Breast epithelium (tissue), 4 donors: ENCODE data around the gene CDKN2D. TPM values are rescaled to one million over a fixed set of nuclear protein-coding genes. Genes with fewer than 3 reads are reported as not detected.

ENCODE experiments used
- DNase-seq, 2 donors: peaks; one replicate each; pipeline ENCODE4 v3.0.0-alpha.2; 2019; ENCODE audit warnings: low spot score in 2 of 2
- H3K27ac ChIP-seq, 2 donors: fragments of 200-600 bp; sonication (generic) in 1 of 2; one replicate each; pipeline ENCODE4 v1.5.1; 2016 to 2019; ENCODE audit warnings: mild to moderate bottlenecking in 1 of 2
- H3K27me3 ChIP-seq, 2 donors: fragments of 200-600 bp; sonication (generic) in 1 of 2; one replicate each; pipeline versions ENCODE4 v1.5.1 to v1.6.0; 2017 to 2019; ENCODE audit warnings: control low read depth in 1 of 2, mild to moderate bottlenecking in 1 of 2
- H3K36me3 ChIP-seq: fragments of 200-600 bp; one replicate; pipeline ENCODE4 v1.5.1; 2019
- H3K4me1 ChIP-seq, 2 donors: fragments of 200-600 bp; sonication (generic); one replicate each; pipeline ENCODE4 v1.5.1; 2016 to 2019; ENCODE audit warnings: control low read depth in 1 of 2
- H3K4me3 ChIP-seq, 3 donors: fragments of 200-600 bp; sonication (generic); 1 replicate in 2 of 3; 2 replicates in 1 of 3; pipeline ENCODE4 v1.5.1; 2016 to 2019; ENCODE audit warnings: mild to moderate bottlenecking in 3 of 3, moderate library complexity in 2 of 3
- H3K9me3 ChIP-seq, 2 donors: fragments of 200-600 bp; sonication (generic) in 1 of 2; one replicate each; pipeline ENCODE4 v1.5.1; 2016 to 2019; ENCODE audit warnings: control low read depth in 1 of 2
- POLR2A ChIP-seq: fragments of 450-650 bp; IDR thresholded peaks from one replicate; pipeline ENCODE4 v1.6.1; 2016; ENCODE audit warnings: antibody characterized with exemption, mild to moderate bottlenecking, moderate library complexity
- POLR2AphosphoS5 ChIP-seq, 3 donors: sonication (generic); formaldehyde crosslinking; IDR thresholded peaks; one replicate each; pipeline ENCODE4 v1.6.1; 2017; ENCODE audit warnings: antibody characterized with exemption in 3 of 3
- intact Hi-C: fragments of 100-400 bp; cut with DNase I; formaldehyde crosslinking; loops from one replicate; pipeline ENCODE4 v1.15.1; 2023; ENCODE audit warnings: low total_unique reads
- total RNA-seq, 3 donors: library from RNA; depleted of rRNA; stranded (reverse); fragments of >200 nt; gene quantifications; one replicate each; pipeline ENCODE4 v1.1.0, GENCODE V29; 2016
- TF ChIP-seq, protein P1 (sequence below), 3 donors: fragments of 450-650 bp; IDR thresholded peaks; one replicate each; pipeline ENCODE4 v1.5.1; 2016 to 2017; ENCODE audit warnings: antibody characterized with exemption in 3 of 3, mild to moderate bottlenecking in 3 of 3, moderate library complexity in 3 of 3

CDKN2D gene
- 1 to 10 TPM; 5.3 to 9.4 (median 8.8) TPM for total RNA-seq

DNA sequence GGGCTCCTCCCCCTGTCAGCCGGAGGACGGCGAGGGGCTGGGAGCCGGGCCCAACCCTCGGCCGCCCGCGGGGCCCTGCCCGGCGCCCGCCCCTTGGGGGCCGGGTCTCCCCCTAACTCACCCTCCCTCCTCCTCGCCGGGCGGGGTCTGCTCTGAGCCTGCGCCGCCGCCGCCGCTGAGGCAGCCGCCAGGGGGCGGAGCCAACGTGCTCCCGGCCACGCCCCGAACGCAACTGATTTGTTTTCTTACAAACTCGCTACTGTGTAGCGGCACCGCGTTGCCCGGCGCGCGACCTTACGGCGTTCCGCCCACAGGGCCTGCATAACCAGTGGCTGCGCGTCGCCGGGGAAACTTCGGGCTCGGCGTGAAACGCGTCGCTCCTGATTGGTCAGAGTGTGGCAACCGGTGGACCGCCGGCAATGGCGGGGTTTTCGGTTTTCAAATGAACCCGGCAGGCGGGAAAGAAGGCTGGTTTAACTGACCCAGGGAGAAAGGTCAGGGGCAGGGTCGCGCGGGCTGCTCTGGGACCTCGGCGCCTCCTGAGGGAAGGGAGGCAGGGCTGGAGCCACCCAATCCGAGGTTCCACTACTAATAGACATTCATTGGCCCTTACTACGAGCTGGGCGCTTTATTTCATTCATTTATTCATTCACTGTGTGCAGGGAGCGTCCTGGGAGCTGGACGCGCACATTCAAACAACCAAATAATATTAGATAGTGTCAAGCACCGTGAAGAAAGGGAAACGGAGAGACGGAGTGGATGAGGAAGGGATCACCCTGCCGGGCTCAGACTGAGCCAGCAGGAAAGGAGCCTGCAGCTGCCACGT lies at the start of gene CDKN2D:
TSS of gene CDKN2D (minus strand) at position 154 of the 826 bp plus-strand sequence. CDS start 326 bp downstream, outside the sequence.
- DNase-seq, result peak; percentile 99 to 100
- intact Hi-C loops, result no loop called here
- Histone ChIP-seq H3K27me3 (no peaks in the 10 kb centered on the region), H3K27ac (peak within 1 kb of the TSS; percentile 77 to 88), H3K36me3 (no peaks in the 10 kb centered on the region), H3K9me3 (no peaks in the 10 kb centered on the region), H3K4me1 (peaks cover 0 to 12% of the 10 kb centered on the region in 2 donors), H3K4me3 (peak within 1 kb of the TSS; percentile 78 to 98 (median 87))
- TF ChIP-seq POLR2A, result no peak
- TF ChIP-seq, protein P1, sequence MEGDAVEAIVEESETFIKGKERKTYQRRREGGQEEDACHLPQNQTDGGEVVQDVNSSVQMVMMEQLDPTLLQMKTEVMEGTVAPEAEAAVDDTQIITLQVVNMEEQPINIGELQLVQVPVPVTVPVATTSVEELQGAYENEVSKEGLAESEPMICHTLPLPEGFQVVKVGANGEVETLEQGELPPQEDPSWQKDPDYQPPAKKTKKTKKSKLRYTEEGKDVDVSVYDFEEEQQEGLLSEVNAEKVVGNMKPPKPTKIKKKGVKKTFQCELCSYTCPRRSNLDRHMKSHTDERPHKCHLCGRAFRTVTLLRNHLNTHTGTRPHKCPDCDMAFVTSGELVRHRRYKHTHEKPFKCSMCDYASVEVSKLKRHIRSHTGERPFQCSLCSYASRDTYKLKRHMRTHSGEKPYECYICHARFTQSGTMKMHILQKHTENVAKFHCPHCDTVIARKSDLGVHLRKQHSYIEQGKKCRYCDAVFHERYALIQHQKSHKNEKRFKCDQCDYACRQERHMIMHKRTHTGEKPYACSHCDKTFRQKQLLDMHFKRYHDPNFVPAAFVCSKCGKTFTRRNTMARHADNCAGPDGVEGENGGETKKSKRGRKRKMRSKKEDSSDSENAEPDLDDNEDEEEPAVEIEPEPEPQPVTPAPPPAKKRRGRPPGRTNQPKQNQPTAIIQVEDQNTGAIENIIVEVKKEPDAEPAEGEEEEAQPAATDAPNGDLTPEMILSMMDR (IDR thresholded peaks at IDR 0.05), result peak; percentile 36 to 76 (median 39)
- peak in 2 of 3 donors; percentile 77 to 88 for TF ChIP-seq POLR2AphosphoS5 (IDR thresholded peaks at IDR 0.05)

DNA sequence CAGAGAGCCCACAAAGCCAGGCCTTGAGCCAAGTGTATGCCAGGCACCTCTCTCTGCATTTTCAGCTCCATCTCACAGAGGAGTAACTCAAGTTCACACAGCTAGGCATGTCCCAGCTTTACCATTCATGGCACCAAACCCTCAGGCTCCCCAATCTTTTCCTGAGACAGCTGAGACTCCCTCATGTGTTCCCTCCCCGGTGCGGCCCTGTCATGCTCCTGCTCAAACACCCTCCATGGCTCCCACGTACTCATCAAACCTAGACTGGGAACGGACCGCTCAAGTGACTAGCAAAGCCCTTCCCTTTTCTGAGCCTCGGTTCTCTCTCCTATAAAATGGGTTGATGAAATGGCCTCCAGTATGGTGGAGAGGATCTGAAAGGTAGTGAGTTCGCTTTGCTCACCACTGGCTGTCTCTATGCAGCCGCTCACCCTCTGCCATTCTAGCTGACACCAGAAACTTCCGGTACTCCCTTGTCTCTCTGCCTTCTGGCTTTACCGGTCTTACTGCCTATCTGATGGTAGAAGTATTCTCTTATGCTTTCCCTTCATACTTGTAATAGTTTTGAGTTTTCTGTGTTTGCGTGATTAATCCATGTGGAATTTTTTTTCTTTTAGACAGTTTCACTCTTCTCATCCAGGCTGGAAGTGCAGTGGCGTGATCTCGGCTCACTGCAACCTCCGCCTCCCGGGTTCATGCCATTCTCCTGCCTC lies 48.8 kb upstream of the CDKN2D start:
- TF ChIP-seq POLR2AphosphoS5 (IDR thresholded peaks at IDR 0.05) (peak in 2 of 3 donors; percentile 19 to 64), POLR2A (no peak)
- TF ChIP-seq, protein P1 (IDR thresholded peaks at IDR 0.05), result no peak
- Histone ChIP-seq H3K36me3 (no peaks in the 10 kb centered on the region), H3K4me3 (peak overlapping the region in 2 of 3 donors; percentile 3 to 32), H3K9me3 (no peaks in the 10 kb centered on the region), H3K27me3 (no peaks in the 10 kb centered on the region), H3K4me1 (peaks cover 0 to 9% of the 10 kb centered on the region in 2 donors), H3K27ac (peak overlapping the region; percentile 59 to 77)
- peak in 1 of 2 donors; percentile 57 for DNase-seq
- intact Hi-C loops, result no loop called here

DNA sequence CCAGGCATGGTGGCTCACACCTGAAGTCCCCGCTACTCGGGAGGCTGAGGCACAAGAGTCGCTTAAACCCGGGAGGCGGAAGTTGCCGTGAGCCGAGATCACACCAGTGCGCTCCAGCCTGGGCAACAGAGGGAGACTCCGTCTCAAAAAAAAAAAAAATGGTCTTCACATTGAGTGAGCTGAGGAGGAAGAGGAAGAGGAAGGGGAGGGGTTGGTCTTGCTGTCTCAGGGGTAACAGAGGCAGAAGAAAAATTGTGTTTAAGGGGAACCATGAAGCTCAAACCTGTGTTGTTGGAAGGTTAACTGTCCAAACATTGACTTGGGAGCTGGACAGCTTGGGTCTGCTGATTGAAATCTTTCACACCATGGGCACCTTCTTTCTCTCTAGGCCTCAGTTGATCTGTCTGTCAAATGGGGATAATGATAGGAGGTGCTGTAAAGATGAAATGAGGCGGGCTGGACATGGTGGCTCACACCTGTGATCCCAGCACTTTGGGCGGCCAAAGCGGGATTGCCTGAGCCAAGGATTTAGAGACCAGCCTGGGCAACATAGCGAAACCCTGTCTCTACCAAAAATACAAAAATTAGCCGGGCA lies 46.7 kb upstream of the CDKN2D start:
- TF ChIP-seq POLR2AphosphoS5 (IDR thresholded peaks at IDR 0.05) (no peak), POLR2A (no peak)
- TF ChIP-seq, protein P1 (IDR thresholded peaks at IDR 0.05), result no peak
- Histone ChIP-seq H3K36me3 (no peaks in the 10 kb centered on the region), H3K27me3 (no peaks in the 10 kb centered on the region), H3K4me1 (peaks cover 0 to 16% of the 10 kb centered on the region in 2 donors), H3K27ac (no peak overlapping the region), H3K9me3 (no peaks in the 10 kb centered on the region), H3K4me3 (no peak overlapping the region)
- DNase-seq, result no peak
- intact Hi-C loops, result no loop called here

DNA sequence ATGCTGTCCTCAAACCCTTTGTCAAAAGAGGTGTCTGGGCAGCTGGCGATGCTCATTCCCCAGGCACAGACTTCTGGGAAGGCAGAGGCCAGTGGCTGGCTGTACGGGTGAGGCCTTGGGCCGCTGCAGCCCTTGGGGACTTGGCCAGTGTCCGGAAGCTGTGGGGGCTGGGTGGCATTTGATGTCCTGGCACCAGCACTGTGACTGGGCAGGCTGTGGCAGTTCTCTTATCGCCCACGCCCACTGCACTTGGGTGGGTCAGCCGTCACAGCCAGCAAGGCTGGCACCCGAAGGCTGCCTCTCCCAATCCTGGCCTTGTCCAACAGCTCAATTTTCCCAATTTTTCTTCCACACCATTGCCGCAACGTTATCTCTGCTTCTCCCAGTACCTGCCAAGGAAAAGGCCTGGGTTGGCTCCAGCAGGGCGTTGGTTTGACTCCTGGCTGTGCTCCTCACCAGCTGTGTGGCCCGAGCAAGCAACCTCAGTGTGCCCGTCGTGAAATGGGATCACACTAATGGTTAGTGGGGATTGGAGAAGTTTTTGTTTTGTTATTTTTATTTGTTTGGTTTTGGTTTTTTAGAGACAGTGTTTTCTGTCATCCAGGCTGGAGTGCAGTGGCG lies 43.8 kb upstream of the CDKN2D start:
- Histone ChIP-seq H3K36me3 (no peaks in the 10 kb centered on the region), H3K4me3 (peak overlapping the region in 1 of 3 donors; percentile 19), H3K9me3 (no peaks in the 10 kb centered on the region), H3K4me1 (peaks cover 0 to 16% of the 10 kb centered on the region in 2 donors), H3K27ac (peak overlapping the region; percentile 66 to 68), H3K27me3 (no peaks in the 10 kb centered on the region)
- intact Hi-C loops, result no loop called here
- TF ChIP-seq POLR2AphosphoS5 (IDR thresholded peaks at IDR 0.05), result peak in 1 of 3 donors; percentile 7
- TF ChIP-seq POLR2A, result no peak
- DNase-seq, result no peak

DNA sequence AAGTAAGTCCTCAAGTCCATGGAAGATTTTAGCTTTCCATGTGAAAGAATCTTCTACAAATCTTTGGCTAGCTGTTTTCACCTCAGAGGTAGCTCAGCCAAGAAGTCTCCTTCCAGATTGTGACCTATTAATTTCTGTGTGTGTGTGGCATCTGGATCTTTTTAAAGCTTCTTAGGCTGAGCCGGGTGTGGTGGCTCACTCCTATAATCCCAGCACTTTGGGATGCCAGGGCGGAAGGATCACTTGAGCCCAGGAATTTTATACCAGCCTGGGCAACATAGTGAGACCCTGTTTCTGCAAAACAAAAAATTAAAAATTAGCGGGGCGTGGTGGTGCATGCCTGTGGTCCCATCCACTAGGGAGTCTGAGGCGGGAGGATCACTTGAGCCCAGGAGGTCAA lies 43.1 kb upstream of the CDKN2D start:
- Histone ChIP-seq H3K27ac (peak overlapping the region in 1 of 2 donors; percentile 68), H3K36me3 (no peaks in the 10 kb centered on the region), H3K4me3 (no peak overlapping the region), H3K9me3 (no peaks in the 10 kb centered on the region), H3K27me3 (no peaks in the 10 kb centered on the region), H3K4me1 (peaks cover 0 to 16% of the 10 kb centered on the region in 2 donors)
- TF ChIP-seq POLR2A, result no peak
- TF ChIP-seq, protein P1 (IDR thresholded peaks at IDR 0.05), result no peak
- TF ChIP-seq POLR2AphosphoS5 (IDR thresholded peaks at IDR 0.05), result no peak
- intact Hi-C loops, result no loop called here
- DNase-seq, result no peak
